Esophagus squamous epithelium (tissue), 5 donors: Measurements from ENCODE around the gene TEF. TPM values are rescaled to one million over a fixed set of nuclear protein-coding genes. Genes with fewer than 3 reads are reported as not detected.

Experiments
- DNase-seq: peaks from one replicate; lab custom pipeline; 2025; lab: John Stamatoyannopoulos, UW
- H3K27ac ChIP-seq, 4 donors: fragments of 200-600 bp; sonication (generic); one replicate each; pipeline ENCODE4 v1.5.1; 2016 to 2019; ENCODE audit warnings: mild to moderate bottlenecking in 1 of 4
- H3K27me3 ChIP-seq, 4 donors: fragments of 200-600 bp; sonication (generic); 1 replicate in 3 of 4; 2 replicates in 1 of 4; pipeline versions ENCODE4 v1.5.1 to v1.6.0; 2017 to 2021; ENCODE audit warnings: antibody characterized with exemption in 1 of 4
- H3K36me3 ChIP-seq, 3 donors: fragments of 200-600 bp; sonication (generic); one replicate each; pipeline ENCODE4 v1.5.1; 2016 to 2019
- H3K4me1 ChIP-seq, 3 donors: fragments of 200-600 bp; sonication (generic); one replicate each; pipeline ENCODE4 v1.5.1; 2017 to 2019
- H3K4me3 ChIP-seq, 4 donors: fragments of 200-600 bp; sonication (generic); 1 replicate in 3 of 4; 2 replicates in 1 of 4; pipeline ENCODE4 v1.5.1; 2016 to 2019; ENCODE audit warnings: mild to moderate bottlenecking in 2 of 4, moderate library complexity in 1 of 4
- H3K9me3 ChIP-seq, 3 donors: fragments of 200-600 bp; sonication (generic); one replicate each; pipeline ENCODE4 v1.5.1; 2016 to 2019
- POLR2A ChIP-seq, 4 donors: fragments of 450-650 bp; IDR thresholded peaks; one replicate each; pipeline ENCODE4 v1.6.1; 2017; ENCODE audit warnings: antibody characterized with exemption in 4 of 4, mild to moderate bottlenecking in 4 of 4, moderate library complexity in 3 of 4
- WGBS, 2 donors: methylation state at CpG; one replicate each; pipeline ENCODE4 v1.1.5; 2018; 5-methylcytosine and 5-hydroxymethylcytosine counted together
- intact Hi-C: fragments of 100-400 bp; cut with DNase I; formaldehyde crosslinking; loops from one replicate; pipeline ENCODE4 v1.15.0; 2022
- total RNA-seq, 4 donors: library from RNA; depleted of rRNA; stranded (reverse); fragments of >200 nt; gene quantifications; one replicate each; pipeline ENCODE4 v1.1.0, GENCODE V29; 2016
- TF ChIP-seq, protein P1 (sequence below), 6 experiments: fragments of 450-650 bp in 4 of 6; fragments of 200-600 bp in 2 of 6; sonication (generic) in 2 of 6; IDR thresholded peaks; one replicate each; pipeline ENCODE4 v1.5.1; 2016 to 2019; ENCODE audit warnings: antibody characterized with exemption in 6 of 6, mild to moderate bottlenecking in 4 of 6, moderate library complexity in 4 of 6
- donor health status: DM: yes; HTN: yes; CAD: no.

Gene TEF
- total RNA-seq, 4 donors from 2014 or later: 3.0 to 17.4 (median 9.7) TPM

DNA sequence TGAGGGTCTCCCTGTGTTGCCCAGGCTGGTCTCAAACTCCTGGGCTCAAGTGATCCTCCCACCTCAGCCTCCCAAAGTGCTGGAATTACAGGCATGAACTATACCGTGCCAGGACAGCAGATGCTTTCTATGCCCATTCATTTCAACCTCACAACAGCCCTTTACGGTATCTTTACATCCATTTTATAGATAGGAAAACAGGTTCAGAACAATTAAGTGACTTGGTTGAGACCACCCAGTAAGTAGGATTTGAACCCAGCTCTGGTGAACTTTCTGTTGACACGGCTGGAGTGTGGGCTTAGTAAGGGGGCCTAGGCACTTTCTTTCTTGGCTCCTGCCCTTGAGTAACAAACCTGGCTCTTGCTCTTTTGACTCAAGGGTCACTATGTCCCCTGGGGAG lies 25.7 kb downstream of the TEF start:
- H3K36me3 ChIP-seq: no peaks in the 10 kb centered on the region
- DNase-seq: no peak
- 79 to 93% methylated on average over 3 of the region's 3 CpGs for WGBS, 2 donors

DNA sequence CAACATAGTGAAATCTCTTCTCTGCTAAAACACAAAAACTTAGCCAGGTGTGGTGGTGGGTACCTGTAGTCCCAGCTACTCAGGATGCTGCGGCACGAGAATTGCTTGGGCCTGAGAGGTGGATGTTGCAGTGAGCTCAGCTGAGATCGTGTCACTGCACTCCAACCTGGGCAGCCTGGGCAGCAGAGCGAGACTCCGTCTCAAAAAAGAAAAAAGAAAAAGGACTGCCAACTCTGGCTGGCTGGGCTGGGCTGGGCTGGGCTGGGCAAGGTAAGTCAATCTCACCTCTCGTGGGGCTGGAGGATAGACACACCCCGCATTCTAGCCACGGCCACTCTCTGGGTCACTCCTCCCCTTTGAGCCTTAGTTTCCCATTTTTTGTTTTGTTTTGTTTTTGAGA lies 26.9 kb downstream of the TEF start:
- TF ChIP-seq, protein P1, sequence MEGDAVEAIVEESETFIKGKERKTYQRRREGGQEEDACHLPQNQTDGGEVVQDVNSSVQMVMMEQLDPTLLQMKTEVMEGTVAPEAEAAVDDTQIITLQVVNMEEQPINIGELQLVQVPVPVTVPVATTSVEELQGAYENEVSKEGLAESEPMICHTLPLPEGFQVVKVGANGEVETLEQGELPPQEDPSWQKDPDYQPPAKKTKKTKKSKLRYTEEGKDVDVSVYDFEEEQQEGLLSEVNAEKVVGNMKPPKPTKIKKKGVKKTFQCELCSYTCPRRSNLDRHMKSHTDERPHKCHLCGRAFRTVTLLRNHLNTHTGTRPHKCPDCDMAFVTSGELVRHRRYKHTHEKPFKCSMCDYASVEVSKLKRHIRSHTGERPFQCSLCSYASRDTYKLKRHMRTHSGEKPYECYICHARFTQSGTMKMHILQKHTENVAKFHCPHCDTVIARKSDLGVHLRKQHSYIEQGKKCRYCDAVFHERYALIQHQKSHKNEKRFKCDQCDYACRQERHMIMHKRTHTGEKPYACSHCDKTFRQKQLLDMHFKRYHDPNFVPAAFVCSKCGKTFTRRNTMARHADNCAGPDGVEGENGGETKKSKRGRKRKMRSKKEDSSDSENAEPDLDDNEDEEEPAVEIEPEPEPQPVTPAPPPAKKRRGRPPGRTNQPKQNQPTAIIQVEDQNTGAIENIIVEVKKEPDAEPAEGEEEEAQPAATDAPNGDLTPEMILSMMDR (IDR thresholded peaks at IDR 0.05): no peak
- TF ChIP-seq POLR2A (IDR thresholded peaks at IDR 0.05): no peak
- Histone ChIP-seq H3K27ac (peak overlapping the region in 3 of 4 donors; percentile 49 to 100 (median 99)), H3K4me1 (peaks cover 5 to 51% (median 26%) of the 10 kb centered on the region in 3 donors), H3K9me3 (no peaks in the 10 kb centered on the region), H3K27me3 (no peaks in the 10 kb centered on the region), H3K4me3 (no peak overlapping the region), H3K36me3 (no peaks in the 10 kb centered on the region)
- intact Hi-C loops: no loop called here
- no peak for DNase-seq
- 68 to 90% methylated on average over 8 of the region's 8 CpGs for whole genome bisulfite sequencing, 2 donors

More for the DNA sequence above, 25.7 kb downstream of the TEF start:
- peaks cover 5 to 50% (median 21%) of the 10 kb centered on the region in 3 donors for H3K4me1 ChIP-seq
- H3K27me3 ChIP-seq: no peaks in the 10 kb centered on the region
- TF ChIP-seq, protein P1 (IDR thresholded peaks at IDR 0.05): no peak
- no peak for TF ChIP-seq POLR2A (IDR thresholded peaks at IDR 0.05)
- H3K4me3 ChIP-seq: no peak overlapping the region
- no peak overlapping the region for H3K27ac ChIP-seq
- no peaks in the 10 kb centered on the region for H3K9me3 ChIP-seq
- intact Hi-C loops: no loop called here

DNA sequence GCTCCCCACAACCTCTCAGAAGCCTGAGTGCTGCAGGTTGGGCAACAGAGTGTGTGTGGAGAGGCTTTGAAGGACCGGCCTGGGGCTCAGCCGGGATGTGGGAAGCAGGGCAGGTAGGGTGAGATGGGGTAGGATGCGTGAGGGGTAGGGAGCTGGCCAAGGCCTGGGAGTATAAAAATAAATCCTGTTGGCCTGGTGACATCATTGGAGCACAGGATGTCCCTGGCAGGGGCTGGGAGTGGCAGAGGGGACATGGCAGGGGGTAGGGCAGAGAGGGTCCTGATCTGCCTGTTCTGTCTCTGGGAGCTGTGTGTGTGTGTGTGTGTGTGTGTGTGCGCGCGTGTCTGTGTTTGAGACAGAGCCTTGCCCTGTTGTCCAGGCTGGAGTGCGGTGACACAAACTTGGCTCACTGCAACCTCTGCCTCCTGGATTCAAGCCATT lies 28.6 kb downstream of the TEF start:
- intact Hi-C loops: no loop called here

DNA sequence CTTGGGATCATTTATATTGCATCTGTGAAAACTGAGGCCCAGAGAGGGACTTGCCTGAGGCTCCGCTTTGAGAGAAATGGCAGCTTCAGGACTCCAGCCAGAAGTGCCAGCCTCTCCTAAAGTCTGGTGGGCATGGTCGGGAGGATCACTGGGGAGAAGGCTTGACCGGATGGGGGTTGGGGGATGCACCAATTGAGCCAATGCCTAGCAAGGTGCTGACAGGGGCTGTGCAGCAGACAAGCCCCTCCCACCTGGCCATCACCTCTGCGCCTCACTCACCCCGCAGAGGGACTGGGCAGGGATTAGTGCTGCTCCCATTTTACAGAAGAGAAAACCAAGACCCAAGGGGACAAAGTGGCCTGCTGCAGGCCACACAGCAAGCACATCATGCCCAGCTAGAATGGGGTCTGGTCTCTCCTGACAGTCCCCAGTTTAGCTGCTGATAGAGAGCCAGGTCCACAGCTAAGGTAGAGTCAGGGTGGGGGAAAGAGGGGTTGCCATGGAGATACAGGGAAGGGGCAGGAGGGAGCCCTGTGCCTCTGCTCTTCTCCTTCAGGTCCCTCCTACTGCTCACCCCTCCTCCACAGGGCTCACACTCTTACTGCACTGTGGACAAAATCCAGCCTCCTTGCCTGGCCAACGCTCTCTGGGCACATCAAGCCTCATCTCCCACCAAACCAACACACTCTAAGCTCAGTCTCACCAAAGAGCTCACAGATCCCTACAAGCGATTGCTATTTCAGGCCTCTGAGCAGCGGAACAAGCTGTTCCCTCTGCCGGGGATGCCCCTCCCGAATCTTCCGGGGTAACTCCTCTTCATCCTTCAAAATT lies 29.5 kb downstream of the TEF start:
- 74 to 75% methylated on average over 6 to 7 of the region's 11 CpGs for WGBS, 2 donors
- Histone ChIP-seq H3K36me3 (no peaks in the 10 kb centered on the region), H3K9me3 (no peaks in the 10 kb centered on the region), H3K4me1 (peaks cover 13 to 68% (median 35%) of the 10 kb centered on the region in 3 donors), H3K27ac (peak overlapping the region; percentile 50 to 100 (median 99)), H3K4me3 (no peak overlapping the region), H3K27me3 (no peaks in the 10 kb centered on the region)
- no peak for DNase-seq
- peak in 1 of 4 donors; percentile 60 for TF ChIP-seq POLR2A (IDR thresholded peaks at IDR 0.05)
- TF ChIP-seq, protein P1 (IDR thresholded peaks at IDR 0.05): no peak
- intact Hi-C loops: no loop called here

More for the DNA sequence above, 28.6 kb downstream of the TEF start:
- peaks cover 9 to 60% (median 30%) of the 10 kb centered on the region in 3 donors for H3K4me1 ChIP-seq
- peak overlapping the region; percentile 50 to 100 (median 99) for H3K27ac ChIP-seq
- 46 to 85% methylated on average over 3 to 7 of the region's 7 CpGs for WGBS, 2 donors
- TF ChIP-seq, protein P1 (IDR thresholded peaks at IDR 0.05): no peak
- no peak for TF ChIP-seq POLR2A (IDR thresholded peaks at IDR 0.05)
- DNase-seq: no peak
- H3K36me3 ChIP-seq: no peaks in the 10 kb centered on the region
- H3K4me3 ChIP-seq: no peak overlapping the region
- H3K9me3 ChIP-seq: no peaks in the 10 kb centered on the region
- no peaks in the 10 kb centered on the region for H3K27me3 ChIP-seq

DNA sequence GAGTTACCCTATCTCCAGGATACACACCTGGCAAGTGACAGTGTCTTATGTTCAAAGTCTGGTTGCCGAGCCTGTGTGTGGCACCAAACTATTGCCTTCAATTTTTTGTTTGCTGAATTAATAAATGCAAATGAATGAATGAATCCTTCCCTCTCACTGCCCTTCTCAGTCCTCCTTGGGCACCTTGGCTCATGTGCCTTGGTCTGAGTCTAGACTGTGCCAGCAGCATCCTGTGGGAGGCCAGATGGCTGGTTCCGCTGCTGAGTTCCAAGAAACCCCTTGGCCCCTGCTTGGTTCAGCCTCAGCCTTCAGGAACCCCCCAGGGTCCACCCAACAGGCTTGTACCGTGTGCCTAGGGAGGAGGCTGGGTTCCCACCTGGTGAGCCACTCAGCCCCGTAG lies 33.8 kb downstream of the TEF start:
- no peak for DNase-seq
- Histone ChIP-seq H3K27me3 (no peaks in the 10 kb centered on the region), H3K4me1 (peaks cover 29 to 81% (median 50%) of the 10 kb centered on the region in 3 donors), H3K27ac (peak overlapping the region; percentile 7 to 100 (median 89)), H3K36me3 (no peaks in the 10 kb centered on the region), H3K4me3 (peak overlapping the region in 1 of 4 donors; percentile 32), H3K9me3 (no peaks in the 10 kb centered on the region)
- intact Hi-C loops: no loop called here
- WGBS, 2 donors: 97% methylated on average over 4 of the region's 4 CpGs; no CpG with 5 or more reads in 1 of the 2 donors
- TF ChIP-seq, protein P1 (IDR thresholded peaks at IDR 0.05): no peak
- no peak for TF ChIP-seq POLR2A (IDR thresholded peaks at IDR 0.05)
